Neural progenitor cell (in vitro differentiated cells): ENCODE results near the gene MYO10. TPM values are rescaled to one million over a fixed set of nuclear protein-coding genes. Genes with fewer than 3 reads are reported as not detected.

Source experiments
- DNase-seq: peaks from one replicate; pipeline ENCODE4 v3.0.0-alpha.2; 2016; ENCODE audit warnings: low spot score
- H2AFZ ChIP-seq: fragments of 200-600 bp; sonication (generic); replicated peaks from 2 replicates; pipeline ENCODE4 v1.6.1; 2016; ENCODE audit warnings: antibody characterized with exemption
- H3F3A ChIP-seq: fragments of 200-600 bp; sonication (generic); 2 replicates; pipeline ENCODE4 v1.6.1; 2016; ENCODE audit warnings: antibody characterized with exemption, low read depth
- H3K27ac ChIP-seq: fragments of 200-600 bp; sonication (generic); 2 replicates; pipeline ENCODE4 v1.5.1; 2016; ENCODE audit warnings: mild to moderate bottlenecking
- H3K27me3 ChIP-seq: fragments of 200-600 bp; sonication (generic); 2 replicates; pipeline ENCODE4 v1.6.1; 2016; ENCODE audit warnings: mild to moderate bottlenecking, moderate library complexity
- H3K36me3 ChIP-seq: fragments of 200-600 bp; sonication (generic); 2 replicates; pipeline ENCODE4 v1.5.1; 2016
- H3K4me1 ChIP-seq: fragments of 200-600 bp; sonication (generic); 2 replicates; pipeline ENCODE4 v1.6.1; 2016; ENCODE audit warnings: mixed run types
- H3K4me2 ChIP-seq: fragments of 200-600 bp; sonication (generic); 2 replicates; pipeline ENCODE4 v1.6.1; 2016
- H3K4me3 ChIP-seq: fragments of 200-600 bp; sonication (generic); 2 replicates; pipeline ENCODE4 v1.5.1; 2016
- H3K79me2 ChIP-seq: fragments of 200-600 bp; sonication (generic); 2 replicates; pipeline ENCODE4 v1.6.1; 2016; ENCODE audit warnings: low read depth
- H3K9ac ChIP-seq: fragments of 200-600 bp; sonication (generic); 2 replicates; pipeline ENCODE4 v1.6.1; 2016
- H3K9me3 ChIP-seq: fragments of 200-600 bp; sonication (generic); 2 replicates; pipeline ENCODE4 v1.5.1; 2016; ENCODE audit warnings: low read depth
- H4K20me1 ChIP-seq: fragments of 200-600 bp; sonication (generic); 2 replicates; pipeline ENCODE4 v1.6.1; 2016; ENCODE audit warnings: low read depth
- H3K27ac Mint-ChIP-seq: 3 replicates; pipeline ENCODE4 v1.8.0; 2021; ENCODE audit warnings: mixed read lengths
- H3K27me3 Mint-ChIP-seq: 2 replicates; pipeline ENCODE4 v1.8.0; 2022; ENCODE audit warnings: low read depth, mild to moderate bottlenecking, inconsistent platforms, moderate library complexity, mixed read lengths; ENCODE audit not compliant: insufficient read depth
- H3K36me3 Mint-ChIP-seq: 3 replicates; pipeline ENCODE4 v1.8.0; 2021; ENCODE audit warnings: mixed read lengths
- H3K4me1 Mint-ChIP-seq: 3 replicates; pipeline ENCODE4 v1.8.0; 2021; ENCODE audit warnings: mixed read lengths
- H3K4me3 Mint-ChIP-seq: 3 replicates; pipeline ENCODE4 v1.8.0; 2021; ENCODE audit warnings: mild to moderate bottlenecking, moderate library complexity, mixed read lengths
- H3K9me3 Mint-ChIP-seq: 3 replicates; pipeline ENCODE4 v1.8.0; 2020; ENCODE audit warnings: mixed read lengths
- EZH2 ChIP-seq: fragments of 200-600 bp; sonication (generic); IDR thresholded peaks from 2 replicates; pipeline ENCODE4 v1.6.1; 2017; ENCODE audit warnings: antibody characterized with exemption, mild to moderate bottlenecking, moderate library complexity
- EZH2phosphoT487 ChIP-seq: fragments of 200-600 bp; sonication (generic); IDR thresholded peaks from 2 replicates; pipeline ENCODE4 v1.6.1; 2017; ENCODE audit warnings: antibody characterized with exemption
- total RNA-seq: library from RNA; depleted of rRNA; stranded (reverse); fragments of >200 nt; gene quantifications from 2 replicates; pipeline ENCODE4 v1.2.3, GENCODE V29; 2015; ENCODE audit warnings: low replicate concordance
- TF ChIP-seq, protein P1 (sequence below): fragments of 200-600 bp; sonication (generic); IDR thresholded peaks from 2 replicates; pipeline ENCODE4 v1.5.1; 2017; ENCODE audit warnings: antibody characterized with exemption, mild to moderate bottlenecking

Gene MYO10
- total RNA-seq, 1 donor from 2014 or later: 39.1 TPM

DNA sequence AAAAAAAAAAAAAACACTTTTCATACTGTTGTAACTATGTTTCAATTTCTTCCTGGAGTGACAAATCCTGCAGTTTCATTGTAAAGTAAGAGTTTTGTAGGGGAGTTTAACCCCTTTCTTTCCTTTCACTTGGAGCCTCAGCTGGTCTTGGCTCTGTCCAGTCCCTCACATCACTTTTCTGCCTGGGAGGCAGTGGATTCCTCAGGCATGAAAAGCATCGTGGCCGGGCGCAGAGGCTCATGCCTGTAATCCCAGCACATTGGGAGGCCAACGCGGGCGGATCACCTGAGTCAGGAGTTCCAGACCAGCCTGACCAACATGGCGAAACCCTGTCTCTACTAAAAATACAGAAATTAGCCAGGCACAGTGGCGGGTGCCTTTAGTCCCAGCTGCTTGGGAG lies 45.6 kb upstream of the MYO10 start:
- no peak for DNase-seq
- Mint-ChIP-seq H3K27ac (no peak overlapping the region), H3K36me3 (no peaks in the 10 kb centered on the region), H3K4me3 (no peak overlapping the region), H3K4me1 (no peaks in the 10 kb centered on the region), H3K9me3 (peaks cover 4% of the 10 kb centered on the region), H3K27me3 (peaks cover 6% of the 10 kb centered on the region)
- Histone ChIP-seq H3K27ac (no peak overlapping the region), H3K4me3 (no peak overlapping the region), H3K4me2 (no peak overlapping the region), H3F3A (no peaks in the 10 kb centered on the region), H3K27me3 (no peaks in the 10 kb centered on the region), H3K9me3 (no peaks in the 10 kb centered on the region), H3K36me3 (no peaks in the 10 kb centered on the region), H2AFZ (no peak overlapping the region), H3K79me2 (no peaks in the 10 kb centered on the region), H4K20me1 (no peaks in the 10 kb centered on the region), H3K4me1 (no peaks in the 10 kb centered on the region), H3K9ac (no peak overlapping the region)
- TF ChIP-seq, protein P1, sequence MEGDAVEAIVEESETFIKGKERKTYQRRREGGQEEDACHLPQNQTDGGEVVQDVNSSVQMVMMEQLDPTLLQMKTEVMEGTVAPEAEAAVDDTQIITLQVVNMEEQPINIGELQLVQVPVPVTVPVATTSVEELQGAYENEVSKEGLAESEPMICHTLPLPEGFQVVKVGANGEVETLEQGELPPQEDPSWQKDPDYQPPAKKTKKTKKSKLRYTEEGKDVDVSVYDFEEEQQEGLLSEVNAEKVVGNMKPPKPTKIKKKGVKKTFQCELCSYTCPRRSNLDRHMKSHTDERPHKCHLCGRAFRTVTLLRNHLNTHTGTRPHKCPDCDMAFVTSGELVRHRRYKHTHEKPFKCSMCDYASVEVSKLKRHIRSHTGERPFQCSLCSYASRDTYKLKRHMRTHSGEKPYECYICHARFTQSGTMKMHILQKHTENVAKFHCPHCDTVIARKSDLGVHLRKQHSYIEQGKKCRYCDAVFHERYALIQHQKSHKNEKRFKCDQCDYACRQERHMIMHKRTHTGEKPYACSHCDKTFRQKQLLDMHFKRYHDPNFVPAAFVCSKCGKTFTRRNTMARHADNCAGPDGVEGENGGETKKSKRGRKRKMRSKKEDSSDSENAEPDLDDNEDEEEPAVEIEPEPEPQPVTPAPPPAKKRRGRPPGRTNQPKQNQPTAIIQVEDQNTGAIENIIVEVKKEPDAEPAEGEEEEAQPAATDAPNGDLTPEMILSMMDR: no peak
- TF ChIP-seq EZH2: no peak
- no peak for TF ChIP-seq EZH2phosphoT487

DNA sequence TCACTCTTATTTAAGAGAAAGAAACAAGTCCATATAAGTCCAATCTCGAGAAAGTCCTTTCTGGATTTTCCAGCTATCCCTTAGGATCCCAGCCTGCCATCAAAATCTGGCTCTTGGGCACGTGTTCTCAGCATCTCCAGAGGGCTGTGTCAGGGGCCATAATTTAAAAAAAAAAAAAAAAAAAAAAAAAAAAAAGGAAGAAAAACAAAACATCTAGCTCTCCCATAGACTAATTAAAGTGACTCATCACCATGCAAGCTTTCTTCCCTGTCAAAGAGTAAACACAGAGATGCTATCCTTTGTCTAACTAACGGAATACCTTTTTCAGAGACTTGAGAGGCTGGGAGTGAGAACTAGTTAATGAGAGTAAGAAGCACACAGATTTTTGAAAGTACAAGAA lies 44.9 kb upstream of the MYO10 start:
- TF ChIP-seq EZH2phosphoT487 (no peak), EZH2 (no peak)
- TF ChIP-seq, protein P1: no peak
- no peaks in the 10 kb centered on the region for H3K36me3 ChIP-seq
- no peak for DNase-seq
- no peaks in the 10 kb centered on the region for H3K9me3 ChIP-seq
- Mint-ChIP-seq H3K4me3 (no peak overlapping the region), H3K9me3 (peaks cover 4% of the 10 kb centered on the region), H3K27me3 (peaks cover 3% of the 10 kb centered on the region), H3K27ac (peak overlapping the region; percentile 21), H3K4me1 (no peaks in the 10 kb centered on the region), H3K36me3 (no peaks in the 10 kb centered on the region)
- no peak overlapping the region for H3K4me3 ChIP-seq
- no peaks in the 10 kb centered on the region for H4K20me1 ChIP-seq
- H3K27me3 ChIP-seq: no peaks in the 10 kb centered on the region
- H3K4me1 ChIP-seq: no peaks in the 10 kb centered on the region
- H3K27ac ChIP-seq: no peak overlapping the region
- no peak overlapping the region for H2AFZ ChIP-seq
- no peak overlapping the region for H3K9ac ChIP-seq
- no peaks in the 10 kb centered on the region for H3F3A ChIP-seq
- H3K79me2 ChIP-seq: no peaks in the 10 kb centered on the region
- H3K4me2 ChIP-seq: no peak overlapping the region

DNA sequence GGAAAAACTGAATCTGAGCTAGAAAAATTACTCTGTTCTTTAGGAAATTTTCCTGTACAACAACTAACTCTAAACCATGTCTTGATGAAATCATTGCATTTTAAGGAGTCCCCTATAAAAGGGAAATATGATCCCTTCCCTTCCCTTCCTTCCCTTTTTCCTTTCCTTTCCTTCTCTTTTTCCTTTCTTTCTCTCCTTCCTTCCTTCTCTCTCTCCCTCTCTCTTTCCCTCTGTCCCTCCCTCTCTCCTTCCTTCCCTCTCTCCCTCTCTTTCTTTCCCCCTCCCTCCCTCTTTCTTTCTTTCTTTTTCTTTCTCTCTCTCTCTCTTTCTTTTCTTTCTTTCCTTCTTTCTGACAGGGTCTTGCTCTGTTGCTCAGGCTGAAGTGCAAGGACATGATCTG lies 42.2 kb upstream of the MYO10 start:
- Histone ChIP-seq H3K27ac (no peak overlapping the region), H3K4me1 (no peaks in the 10 kb centered on the region), H3F3A (no peaks in the 10 kb centered on the region), H3K4me3 (no peak overlapping the region), H3K27me3 (no peaks in the 10 kb centered on the region), H4K20me1 (no peaks in the 10 kb centered on the region), H3K9me3 (no peaks in the 10 kb centered on the region), H2AFZ (no peak overlapping the region), H3K4me2 (no peak overlapping the region), H3K79me2 (no peaks in the 10 kb centered on the region), H3K9ac (no peak overlapping the region), H3K36me3 (no peaks in the 10 kb centered on the region)
- Mint-ChIP-seq H3K9me3 (no peaks in the 10 kb centered on the region), H3K4me3 (no peak overlapping the region), H3K36me3 (no peaks in the 10 kb centered on the region), H3K27me3 (peaks cover 3% of the 10 kb centered on the region), H3K27ac (no peak overlapping the region), H3K4me1 (peaks cover 5% of the 10 kb centered on the region)
- TF ChIP-seq EZH2phosphoT487: no peak
- TF ChIP-seq, protein P1: no peak
- TF ChIP-seq EZH2: no peak
- no peak for DNase-seq

DNA sequence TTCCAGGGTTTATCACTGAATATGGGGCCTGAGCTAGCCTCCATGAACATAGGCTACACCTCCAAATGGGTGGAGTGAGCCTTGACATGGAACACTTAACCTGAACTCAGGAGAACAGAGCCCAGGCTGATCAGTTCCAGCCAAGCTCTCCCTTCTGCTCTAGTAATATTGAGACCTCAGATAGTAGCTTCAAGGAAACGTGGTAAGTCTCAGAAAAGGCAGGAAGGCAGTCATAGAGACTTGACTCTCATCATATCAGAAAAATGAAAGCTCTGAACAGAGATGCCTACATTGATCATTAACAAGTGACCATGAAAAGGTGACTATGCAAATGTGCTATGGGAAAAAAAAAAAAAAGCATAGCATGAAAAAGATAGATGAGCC lies 40.5 kb upstream of the MYO10 start:
- no peaks in the 10 kb centered on the region for H3F3A ChIP-seq
- no peak overlapping the region for H3K4me3 ChIP-seq
- no peak overlapping the region for H3K4me2 ChIP-seq
- Mint-ChIP-seq H3K4me3 (no peak overlapping the region), H3K9me3 (no peaks in the 10 kb centered on the region), H3K36me3 (no peaks in the 10 kb centered on the region), H3K4me1 (peaks cover 7% of the 10 kb centered on the region), H3K27ac (no peak overlapping the region), H3K27me3 (peaks cover 3% of the 10 kb centered on the region)
- no peaks in the 10 kb centered on the region for H4K20me1 ChIP-seq
- no peaks in the 10 kb centered on the region for H3K27me3 ChIP-seq
- H3K4me1 ChIP-seq: no peaks in the 10 kb centered on the region
- no peaks in the 10 kb centered on the region for H3K9me3 ChIP-seq
- H3K79me2 ChIP-seq: no peaks in the 10 kb centered on the region
- H3K27ac ChIP-seq: no peak overlapping the region
- H3K9ac ChIP-seq: no peak overlapping the region
- TF ChIP-seq, protein P1: no peak
- TF ChIP-seq EZH2phosphoT487 (no peak), EZH2 (no peak)
- DNase-seq: no peak
- no peaks in the 10 kb centered on the region for H3K36me3 ChIP-seq
- no peak overlapping the region for H2AFZ ChIP-seq
